ENCODE results near the gene ATAD2B. TPM values are rescaled to one million over a fixed set of nuclear protein-coding genes. Genes with fewer than 3 reads are reported as not detected.
"Not testable (repeated sequence)": the region's sequence is repeated elsewhere in the genome, so short reads cannot be mapped to it uniquely, and the experiment has no call there.

ATAD2B gene
- total RNA-seq, 4 donors from 2014 or later = 17.1 to 45.4 (median 22.9) TPM

GRCh38 chr2:23754970-23755369 is 172.0 kb downstream of the ATAD2B start:
- DNase-seq (ENCODE audit: low spot score) (no peak), ATAC-seq (ENCODE audit: low FRiP score) (no peak)
- no peak for TF ChIP-seq CTCF (IDR thresholded peaks at IDR 0.05)

- no peak for ATAC-seq (ENCODE audit: low FRiP score)
- TF ChIP-seq CTCF (IDR thresholded peaks at IDR 0.05) = no peak
- no peak for DNase-seq (ENCODE audit: low spot score)
Measured at GRCh38 chr2:23753291-23754010, 173.5 kb downstream of the ATAD2B start.

GRCh38 chr2:23751747-23752265 is 175.1 kb downstream of the ATAD2B start:
- DNase-seq (ENCODE audit: low spot score) (no peak), ATAC-seq (ENCODE audit: low FRiP score) (no peak)
- no peak for TF ChIP-seq CTCF (IDR thresholded peaks at IDR 0.05)

GRCh38 chr2:23746141-23746863 is 180.6 kb downstream of the ATAD2B start:
- TF ChIP-seq CTCF (IDR thresholded peaks at IDR 0.05) = no peak

GRCh38 chr2:23745726-23746105 is 181.2 kb downstream of the ATAD2B start:
- no peak for DNase-seq (ENCODE audit: low spot score)
- no peak for TF ChIP-seq CTCF (IDR thresholded peaks at IDR 0.05)
- peak; percentile 28 for ATAC-seq (ENCODE audit: low FRiP score)

More at GRCh38 chr2:23746141-23746863, 180.6 kb downstream of the ATAD2B start:
- DNase-seq (ENCODE audit: low spot score) = no peak
- no peak for ATAC-seq (ENCODE audit: low FRiP score)

- ATAC-seq (ENCODE audit: low FRiP score) = no peak
- TF ChIP-seq CTCF (IDR thresholded peaks at IDR 0.05) = no peak
- no peak for DNase-seq (ENCODE audit: low spot score)
Measured at GRCh38 chr2:23745068-23745725, 181.7 kb downstream of the ATAD2B start.

GRCh38 chr2:23736783-23737182 is 190.1 kb downstream of the ATAD2B start:
- not testable (repeated sequence) for DNase-seq (ENCODE audit: low spot score); ATAC-seq (ENCODE audit: low FRiP score)

Measured in omental fat pad (tissue), 4 donors.